OCI-LY1 (cell line): ENCODE measurements around the gene HIPK1.

ENCODE experiments used
- CTCF ChIP-seq: fragments of 200-600 bp; sonication (generic), shearing (Covaris generic); IDR thresholded peaks from 2 replicates; pipeline ENCODE4 v1.5.1; 2017; ENCODE audit warnings: mild to moderate bottlenecking, antibody characterized with exemption, low read length, moderate library complexity, mixed read lengths
- EZH2 ChIP-seq: fragments of 200-600 bp; sonication (generic), shearing (Covaris generic); IDR thresholded peaks from 2 replicates; pipeline ENCODE4 v1.8.0; 2017; ENCODE audit warnings: borderline replicate concordance, mixed run types, mild to moderate bottlenecking, antibody characterized with exemption, low read length, moderate library complexity, mixed read lengths

- TF ChIP-seq EZH2: no peak
- peak; percentile 25; the same call in 1 of the 2 replicates for TF ChIP-seq CTCF
Measured at GRCh38 chr1:113976609-113977278, 47.6 kb downstream of the HIPK1 start.
